Natural killer cell (primary cell): ENCODE results near the gene DARS1. TPM values are rescaled to one million over a fixed set of nuclear protein-coding genes. Genes with fewer than 3 reads are reported as not detected.

Experiments used
- ATAC-seq, 3 donors: fragments of 150-1000 bp in 2 of 3; fragments of 200-7000 bp in 1 of 3; cut with Tn5 transposase; 1 replicate in 1 of 3; 2 replicates in 2 of 3; pipeline ENCODE4 v1.10.0; 2021; ENCODE audit warnings: mild to moderate bottlenecking in 2 of 3, moderate library complexity in 2 of 3
- DNase-seq, 2 donors: peaks; one replicate each; pipeline versions ENCODE4 v3.0.0 to v3.0.0-alpha.2; 2013 to 2021; ENCODE audit warnings: mixed read lengths in 1 of 2
- H3K27ac ChIP-seq: one replicate; pipeline ENCODE4 v1.5.1; 2013; ENCODE audit warnings: mild to moderate bottlenecking, low read length
- H3K27me3 ChIP-seq: one replicate; pipeline ENCODE4 v1.6.1; 2013; ENCODE audit warnings: low read length; ENCODE audit not compliant: control insufficient read depth, insufficient read depth
- H3K36me3 ChIP-seq: one replicate; pipeline ENCODE4 v1.6.1; 2013; ENCODE audit warnings: low read length; ENCODE audit not compliant: control insufficient read depth, insufficient read depth
- H3K4me1 ChIP-seq: one replicate; pipeline ENCODE4 v1.6.1; 2013; ENCODE audit warnings: low read length; ENCODE audit not compliant: control insufficient read depth, insufficient read depth
- H3K4me3 ChIP-seq: one replicate; pipeline ENCODE4 v1.5.1; 2013; ENCODE audit warnings: low read length
- H3K9me3 ChIP-seq: one replicate; pipeline ENCODE4 v1.6.1; 2013; ENCODE audit warnings: low read length; ENCODE audit not compliant: control insufficient read depth, insufficient read depth
- H3K27ac Mint-ChIP-seq, 2 donors: one replicate each; pipeline ENCODE4 v1.8.0; 2022; ENCODE audit warnings: mild to moderate bottlenecking in 2 of 2, mixed read lengths in 2 of 2, moderate library complexity in 1 of 2
- H3K27me3 Mint-ChIP-seq, 2 donors: one replicate each; pipeline ENCODE4 v1.8.0; 2022; ENCODE audit warnings: low read depth in 2 of 2, mixed read lengths in 2 of 2
- H3K36me3 Mint-ChIP-seq: one replicate; pipeline ENCODE4 v1.8.0; 2022; ENCODE audit warnings: mixed read lengths
- H3K4me1 Mint-ChIP-seq, 2 donors: one replicate each; pipeline ENCODE4 v1.8.0; 2022; ENCODE audit warnings: mixed read lengths in 2 of 2
- H3K4me3 Mint-ChIP-seq: one replicate; pipeline ENCODE4 v1.8.0; 2022; ENCODE audit warnings: mild to moderate bottlenecking, moderate library complexity, mixed read lengths
- H3K9me3 Mint-ChIP-seq, 2 donors: one replicate each; pipeline ENCODE4 v1.8.0; 2022; ENCODE audit warnings: mixed read lengths in 2 of 2
- WGBS: methylation state at CpG from one replicate; pipeline ENCODE4 v1.1.7; 2013; ENCODE audit warnings: missing lambda C conversion rate; ENCODE audit not compliant: insufficient coverage; 5-methylcytosine and 5-hydroxymethylcytosine counted together
- intact Hi-C: fragments of 100-400 bp; cut with micrococcal nuclease; formaldehyde crosslinking; loops from one replicate; pipeline ENCODE4 v1.14.2; 2022
- total RNA-seq, 4 donors: library from RNA; stranded (reverse); fragments of 120-200 nt in 1 of 4; gene quantifications; one replicate each; pipeline versions ENCODE4 v1.2.3 to v1.2.4, GENCODE V29; 2013 to 2022
- TF ChIP-seq, protein P1 (sequence below): fragments of 200-600 bp; IDR thresholded peaks from one replicate; pipeline ENCODE4 v1.8.0; 2022; ENCODE audit warnings: antibody characterized with exemption

The DARS1 gene
- total RNA-seq, 3 donors from 2014 or later (not counting 1 experiment from before 2014, with no cell fraction given) = 28.4 to 31.3 (median 30.3) TPM

DNA sequence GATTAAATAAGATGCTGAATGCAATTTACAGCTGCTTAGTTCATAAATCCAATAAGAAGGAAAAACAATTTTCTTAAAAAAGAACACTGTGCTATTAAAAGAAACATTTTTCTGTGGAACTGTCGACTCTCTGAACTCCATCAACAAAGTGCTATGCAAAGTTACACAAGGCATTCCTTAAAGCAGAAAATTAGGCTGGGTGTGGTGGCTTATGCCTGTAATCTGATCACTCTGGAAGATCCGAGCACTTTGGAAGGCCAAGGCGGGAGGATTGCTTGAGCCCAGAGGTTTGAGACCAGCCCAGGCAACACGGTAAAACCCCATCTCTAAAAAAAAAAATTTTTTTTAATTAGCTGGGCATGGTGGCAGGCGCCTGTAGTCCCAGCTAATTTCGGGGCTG, 122.2 kb downstream of the DARS1 start:
- peaks cover 54% of the 10 kb centered on the region for H3K36me3 ChIP-seq
- Mint-ChIP-seq H3K27ac (no peak overlapping the region), H3K4me1 (peaks cover 0 to 5% of the 10 kb centered on the region in 2 donors), H3K4me3 (no peak overlapping the region), H3K36me3 (peaks cover 30% of the 10 kb centered on the region), H3K27me3 (no peaks in the 10 kb centered on the region), H3K9me3 (no peaks in the 10 kb centered on the region)
- H3K4me1 ChIP-seq = no peaks in the 10 kb centered on the region
- DNase-seq (no peak), ATAC-seq (no peak)
- no peak overlapping the region for H3K4me3 ChIP-seq
- no peaks in the 10 kb centered on the region for H3K9me3 ChIP-seq
- no peak overlapping the region for H3K27ac ChIP-seq
- intact Hi-C loops = no loop called here
- H3K27me3 ChIP-seq = no peaks in the 10 kb centered on the region
- TF ChIP-seq, protein P1, sequence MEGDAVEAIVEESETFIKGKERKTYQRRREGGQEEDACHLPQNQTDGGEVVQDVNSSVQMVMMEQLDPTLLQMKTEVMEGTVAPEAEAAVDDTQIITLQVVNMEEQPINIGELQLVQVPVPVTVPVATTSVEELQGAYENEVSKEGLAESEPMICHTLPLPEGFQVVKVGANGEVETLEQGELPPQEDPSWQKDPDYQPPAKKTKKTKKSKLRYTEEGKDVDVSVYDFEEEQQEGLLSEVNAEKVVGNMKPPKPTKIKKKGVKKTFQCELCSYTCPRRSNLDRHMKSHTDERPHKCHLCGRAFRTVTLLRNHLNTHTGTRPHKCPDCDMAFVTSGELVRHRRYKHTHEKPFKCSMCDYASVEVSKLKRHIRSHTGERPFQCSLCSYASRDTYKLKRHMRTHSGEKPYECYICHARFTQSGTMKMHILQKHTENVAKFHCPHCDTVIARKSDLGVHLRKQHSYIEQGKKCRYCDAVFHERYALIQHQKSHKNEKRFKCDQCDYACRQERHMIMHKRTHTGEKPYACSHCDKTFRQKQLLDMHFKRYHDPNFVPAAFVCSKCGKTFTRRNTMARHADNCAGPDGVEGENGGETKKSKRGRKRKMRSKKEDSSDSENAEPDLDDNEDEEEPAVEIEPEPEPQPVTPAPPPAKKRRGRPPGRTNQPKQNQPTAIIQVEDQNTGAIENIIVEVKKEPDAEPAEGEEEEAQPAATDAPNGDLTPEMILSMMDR = no peak
- WGBS = 95% methylated on average over 6 of the region's 6 CpGs

DNA sequence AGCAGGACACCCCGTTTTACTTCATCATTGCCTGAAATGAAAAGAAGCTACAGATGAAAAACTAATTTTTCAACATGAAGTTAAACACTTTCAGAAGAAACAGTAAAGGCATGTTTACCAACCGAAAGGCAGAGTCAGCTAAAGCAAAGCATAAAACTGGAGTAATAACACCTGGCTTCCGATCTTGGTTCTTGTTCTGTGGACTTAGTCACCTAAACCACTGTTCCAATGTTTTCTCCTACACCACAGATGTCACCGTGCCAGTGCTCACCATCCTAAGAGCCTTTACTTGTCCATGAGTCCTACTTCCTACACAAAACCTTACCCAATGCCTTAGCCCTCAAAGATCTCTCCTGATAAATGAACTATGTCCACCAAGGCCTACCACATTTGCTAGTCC, 122.7 kb downstream of the DARS1 start:
- Mint-ChIP-seq H3K9me3 (no peaks in the 10 kb centered on the region), H3K36me3 (peaks cover 25% of the 10 kb centered on the region), H3K4me3 (no peak overlapping the region), H3K27ac (no peak overlapping the region), H3K27me3 (no peaks in the 10 kb centered on the region), H3K4me1 (peaks cover 0 to under 1% of the 10 kb centered on the region in 2 donors)
- H3K27ac ChIP-seq = no peak overlapping the region
- 98% methylated on average over 4 of the region's 4 CpGs for WGBS
- TF ChIP-seq, protein P1 = no peak
- DNase-seq = no peak
- ATAC-seq = no peak
- H3K9me3 ChIP-seq = no peaks in the 10 kb centered on the region
- H3K27me3 ChIP-seq = no peaks in the 10 kb centered on the region
- H3K4me1 ChIP-seq = no peaks in the 10 kb centered on the region
- intact Hi-C loops = no loop called here
- H3K4me3 ChIP-seq = no peak overlapping the region
- peaks cover 54% of the 10 kb centered on the region for H3K36me3 ChIP-seq

Other genes starting within 250 kb of the DARS1 start
- 100 to 1,000 TPM; 129 to 153 (median 150) TPM for gene UBXN4, start 243.8 kb downstream of the DARS1 start, total RNA-seq
- gene LCT, start 148.4 kb downstream of the DARS1 start, total RNA-seq = under 1 TPM in 1 of 3 donors, not detected in 2; 0.05 TPM
- gene MCM6, start 109.2 kb downstream of the DARS1 start, total RNA-seq = 10 to 100 TPM; 12.6 to 19.4 (median 15.9) TPM
- 100 to 1,000 TPM; 582 to 848 (median 741) TPM for gene CXCR4, start 132.5 kb upstream of the DARS1 start, total RNA-seq